HEK293 (cell line): ENCODE data around the gene LGALS16.

Source experiments
- HOXC10 ChIP-seq: sonication (generic); formaldehyde crosslinking; IDR thresholded peaks from 2 replicates; pipeline ENCODE4 v1.8.1; 2023; ENCODE audit warnings: mild to moderate bottlenecking, missing genetic modification reagents
- TF ChIP-seq, protein P1 (sequence below): fragments of 450-650 bp; formaldehyde crosslinking; IDR thresholded peaks from 2 replicates; pipeline ENCODE4 v1.5.1; 2016; ENCODE audit warnings: missing biosample characterization, missing genetic modification characterization

DNA sequence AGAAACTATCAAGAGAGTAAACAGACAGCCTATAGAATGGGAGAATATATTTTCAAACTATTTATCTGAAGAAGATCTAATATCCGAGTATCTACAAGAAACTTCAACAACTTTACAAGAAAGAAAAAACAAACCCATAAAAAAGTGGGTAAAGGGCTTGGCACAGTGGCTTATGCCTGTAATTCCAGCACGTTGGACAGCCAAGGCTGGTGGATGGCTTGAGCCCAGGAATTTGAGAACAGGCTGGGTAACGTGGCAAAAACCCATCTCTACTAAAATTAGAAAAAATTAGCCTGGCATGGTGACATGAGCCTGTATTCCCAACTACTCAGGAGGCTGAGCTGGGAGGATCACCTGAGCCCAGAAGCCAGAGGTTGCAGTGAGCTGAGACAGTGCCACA is 7.8 kb upstream of the LGALS16 start:
- no peak for TF ChIP-seq HOXC10 (CRISPR knock-in tag)
- TF ChIP-seq, protein P1, sequence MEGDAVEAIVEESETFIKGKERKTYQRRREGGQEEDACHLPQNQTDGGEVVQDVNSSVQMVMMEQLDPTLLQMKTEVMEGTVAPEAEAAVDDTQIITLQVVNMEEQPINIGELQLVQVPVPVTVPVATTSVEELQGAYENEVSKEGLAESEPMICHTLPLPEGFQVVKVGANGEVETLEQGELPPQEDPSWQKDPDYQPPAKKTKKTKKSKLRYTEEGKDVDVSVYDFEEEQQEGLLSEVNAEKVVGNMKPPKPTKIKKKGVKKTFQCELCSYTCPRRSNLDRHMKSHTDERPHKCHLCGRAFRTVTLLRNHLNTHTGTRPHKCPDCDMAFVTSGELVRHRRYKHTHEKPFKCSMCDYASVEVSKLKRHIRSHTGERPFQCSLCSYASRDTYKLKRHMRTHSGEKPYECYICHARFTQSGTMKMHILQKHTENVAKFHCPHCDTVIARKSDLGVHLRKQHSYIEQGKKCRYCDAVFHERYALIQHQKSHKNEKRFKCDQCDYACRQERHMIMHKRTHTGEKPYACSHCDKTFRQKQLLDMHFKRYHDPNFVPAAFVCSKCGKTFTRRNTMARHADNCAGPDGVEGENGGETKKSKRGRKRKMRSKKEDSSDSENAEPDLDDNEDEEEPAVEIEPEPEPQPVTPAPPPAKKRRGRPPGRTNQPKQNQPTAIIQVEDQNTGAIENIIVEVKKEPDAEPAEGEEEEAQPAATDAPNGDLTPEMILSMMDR (tag by site-specific recombination), result no peak
